Adipose tissue (tissue), 3 donors: ENCODE data around the gene PPIC. TPM values are rescaled to one million over a fixed set of nuclear protein-coding genes. Genes with fewer than 3 reads are reported as not detected.

Source experiments
- H3K27ac ChIP-seq: one replicate; pipeline ENCODE4 v1.5.1; 2013; ENCODE audit warnings: low read depth, low read length
- WGBS, 3 donors: extraction: QIAGEN DNeasy Blood & Tissue Kit; methylation state at CpG; one replicate each; pipeline ENCODE4 v1.1.7; 2013; 5-methylcytosine and 5-hydroxymethylcytosine counted together
- polyA plus RNA-seq, 3 donors: library from polyadenylated mRNA; stranded (reverse); fragments of 200-250 nt; gene quantifications; one replicate each; pipeline ENCODE4 v1.2.3, GENCODE V29; 2013
- donor health status: healthy with polysubstance abuse.
- donor health status: Bipolar disorder and iron deficiency.
- donor health status: healthy.

PPIC gene
- polyA plus RNA-seq = 10 to 100 TPM; 22.5 to 34.6 (median 33.6) TPM

DNA sequence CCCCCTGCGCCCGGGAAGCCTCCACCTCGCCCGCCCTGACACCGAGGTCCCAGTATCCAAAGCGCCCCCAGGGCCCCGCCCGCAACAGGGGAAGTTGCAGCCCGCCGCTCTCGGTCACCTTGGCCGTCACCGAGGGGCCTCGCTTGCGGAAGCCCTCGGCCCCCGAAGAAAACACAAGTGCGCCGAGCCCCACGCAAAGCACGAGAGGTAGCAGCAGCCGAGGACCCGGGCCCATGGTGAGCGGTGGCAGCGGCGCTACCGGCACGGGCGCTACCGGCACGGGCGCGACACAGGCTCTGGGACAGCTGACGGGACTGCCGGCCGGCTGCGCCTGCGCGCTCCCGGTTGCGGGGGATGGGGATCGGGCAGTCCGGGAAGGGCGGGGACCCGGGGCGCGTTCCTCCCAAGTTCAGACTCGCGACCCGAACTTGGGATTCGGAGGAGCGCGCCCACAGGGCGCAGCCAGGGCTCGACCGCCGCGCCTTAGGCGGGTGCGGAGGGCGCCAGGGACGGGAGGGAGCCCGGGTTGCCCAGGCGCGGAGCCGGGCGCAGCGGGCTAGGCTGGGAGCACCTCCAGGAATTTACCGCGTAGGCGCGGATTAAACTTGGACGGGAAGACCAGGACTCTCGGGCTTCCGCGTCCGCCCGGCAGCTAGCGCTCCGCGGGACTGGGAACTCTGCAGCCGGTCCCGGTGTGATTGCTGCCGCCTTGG is at the start of gene PPIC:
PPIC (minus strand) TSS at position 335 of the 713 bp plus-strand sequence; CDS start at position 235, 100 bp downstream.
- WGBS, 3 donors = 0 to 1% (median 0%) methylated on average over 79 to 84 of the region's 84 CpGs
- no peak within 1 kb of the TSS for H3K27ac ChIP-seq

DNA sequence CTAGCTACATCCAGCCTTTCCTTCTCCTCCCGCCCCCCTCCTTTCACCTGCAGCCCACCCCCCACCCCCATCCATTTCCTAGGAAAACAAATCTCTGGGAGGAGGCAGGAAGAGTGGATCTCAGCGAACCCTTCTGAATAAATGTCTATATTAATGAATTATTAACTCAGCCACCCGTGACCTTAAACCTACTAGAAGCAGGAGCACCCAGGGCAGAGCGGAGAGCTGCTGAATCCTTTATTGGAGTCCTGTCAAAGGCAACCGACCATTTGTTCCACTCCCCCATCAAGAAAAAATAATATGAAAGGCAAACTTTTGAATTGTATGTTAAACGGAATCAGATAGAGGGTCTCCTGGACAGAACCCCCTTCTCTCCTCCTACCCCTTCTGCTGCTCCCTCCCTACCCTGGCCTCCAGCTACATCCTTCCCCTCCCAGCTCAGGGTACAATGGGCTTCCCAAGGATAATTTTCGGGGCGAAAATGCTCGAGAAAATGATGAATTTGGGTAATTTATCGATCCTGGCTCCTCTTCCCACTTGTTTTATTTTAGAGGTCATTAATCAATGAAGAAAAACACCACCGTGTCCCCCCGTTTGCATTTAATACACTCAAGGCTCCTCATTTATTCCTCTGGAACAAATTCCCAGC is 49.2 kb upstream of the PPIC start:
- no peak overlapping the region for H3K27ac ChIP-seq
- WGBS, 3 donors = 26 to 49% (median 34%) methylated on average over 12 of the region's 12 CpGs

DNA sequence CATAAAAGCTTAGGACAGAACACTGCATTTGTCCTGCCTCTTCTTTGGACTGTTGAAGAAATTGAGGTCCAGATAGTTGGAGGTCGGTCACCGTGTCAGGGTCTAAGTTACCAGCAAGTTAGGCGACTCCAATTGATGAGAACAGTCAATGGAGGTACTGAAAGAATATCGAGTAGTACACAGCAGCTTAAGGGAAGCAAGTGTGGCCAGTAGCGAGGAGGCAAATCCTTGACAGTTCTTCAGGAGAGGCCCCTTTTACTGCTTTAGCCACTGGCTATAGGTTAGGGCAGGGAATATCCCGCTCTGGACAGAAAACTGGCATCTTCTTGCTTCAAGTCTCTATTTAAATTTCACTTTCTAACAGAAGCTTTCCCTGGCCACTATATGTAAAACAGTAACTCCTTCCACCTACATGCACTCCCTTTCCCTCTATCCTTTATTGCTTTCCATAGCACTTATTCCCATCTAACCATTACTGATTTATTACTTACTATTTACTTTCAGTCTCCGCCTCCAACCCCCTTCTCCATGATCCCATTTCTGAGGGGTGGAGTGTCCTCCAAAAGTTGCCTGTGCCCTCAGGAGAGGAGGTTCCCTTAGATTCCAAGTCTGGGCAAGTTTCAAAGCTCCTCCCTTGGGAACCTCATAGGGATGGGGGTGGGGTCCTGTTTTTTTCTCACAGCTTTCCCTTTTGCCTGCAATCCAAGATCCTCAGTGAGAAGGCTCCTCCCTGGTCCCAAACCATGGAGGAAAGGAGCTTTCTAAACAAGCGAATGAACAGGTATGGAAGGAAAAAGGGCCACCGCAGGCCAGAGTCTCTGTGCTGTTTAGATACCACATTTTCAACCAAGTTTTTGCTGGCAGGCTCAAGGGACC is 48.4 kb upstream of the PPIC start:
- 75 to 87% (median 79%) methylated on average over 9 of the region's 9 CpGs for WGBS, 3 donors
- no peak overlapping the region for H3K27ac ChIP-seq

DNA sequence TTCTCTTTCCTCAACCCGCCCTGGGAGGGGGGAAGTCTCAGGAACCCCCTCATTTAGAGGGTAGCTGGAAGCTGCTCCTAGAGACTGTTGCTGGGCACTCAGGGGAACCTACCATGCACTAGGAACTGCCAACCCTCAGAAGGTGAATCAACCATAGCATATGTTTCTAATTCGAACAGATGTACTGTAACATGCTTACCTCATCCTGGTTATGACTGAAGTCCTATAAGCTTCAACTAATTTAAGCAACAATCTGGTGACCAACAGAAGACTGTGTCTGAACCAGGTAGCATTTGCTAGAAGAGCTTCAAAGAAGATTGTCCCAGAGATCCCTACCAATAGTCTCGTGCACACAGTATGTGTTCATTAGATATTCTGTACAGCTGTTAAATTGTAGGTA is 46.8 kb upstream of the PPIC start:
- H3K27ac ChIP-seq = no peak overlapping the region
- 82 to 94% (median 83%) methylated on average over 3 of the region's 3 CpGs for WGBS, 3 donors

DNA sequence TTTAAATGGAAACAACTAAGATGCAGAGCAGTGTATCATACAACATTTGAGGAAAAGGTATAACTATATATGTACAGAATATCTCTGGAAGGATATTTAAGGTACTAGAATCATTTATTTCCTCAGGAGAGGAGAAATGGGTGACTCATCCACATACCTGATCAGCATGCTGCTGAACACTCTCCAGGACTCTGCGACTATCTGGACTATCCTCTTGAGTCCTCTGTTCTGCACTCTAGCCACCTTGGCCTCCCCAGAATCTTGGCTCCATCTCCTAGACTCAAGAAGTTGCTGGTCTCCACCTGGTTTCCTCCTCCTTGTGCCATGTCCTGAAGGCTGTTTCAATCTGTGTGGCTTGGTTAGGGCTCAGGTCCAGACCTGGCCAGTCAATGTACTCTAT is 43.7 kb upstream of the PPIC start:
- 86 to 100% (median 91%) methylated on average over 1 of the region's 1 CpG for WGBS, 3 donors
- H3K27ac ChIP-seq = no peak overlapping the region

DNA sequence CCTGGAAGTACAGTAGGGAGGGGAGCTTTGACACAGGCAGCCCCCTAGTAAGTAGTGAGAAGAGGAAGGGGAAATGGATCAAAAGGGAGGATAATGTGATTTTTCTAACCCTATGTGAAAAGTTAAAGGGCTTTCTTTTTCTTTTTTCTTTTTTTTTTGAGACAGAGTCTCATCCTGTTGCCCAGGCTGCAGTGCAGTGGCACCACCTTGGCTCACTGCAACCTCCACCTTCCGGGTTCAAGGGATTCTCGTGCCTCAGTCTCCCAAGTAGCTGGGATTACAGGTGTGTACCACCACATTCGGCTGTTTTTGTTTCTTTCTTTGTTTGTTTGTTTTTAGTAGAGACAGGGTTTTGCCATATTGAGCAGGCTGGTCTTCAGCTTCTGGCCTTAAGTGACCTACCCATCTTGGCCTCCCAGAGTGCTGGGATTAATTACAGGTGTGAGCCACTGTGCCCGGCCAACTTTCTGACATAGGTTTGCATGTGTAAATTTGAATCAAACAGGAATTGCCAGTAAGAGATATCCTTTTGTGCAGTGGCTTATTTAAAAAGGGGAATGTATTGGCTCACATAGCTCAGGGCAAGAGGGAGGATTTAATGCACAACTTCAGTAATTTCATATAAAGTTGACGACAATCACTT is 39.1 kb upstream of the PPIC start:
- WGBS, 3 donors = 42 to 92% (median 91%) methylated on average over 5 of the region's 5 CpGs
- H3K27ac ChIP-seq = no peak overlapping the region

DNA sequence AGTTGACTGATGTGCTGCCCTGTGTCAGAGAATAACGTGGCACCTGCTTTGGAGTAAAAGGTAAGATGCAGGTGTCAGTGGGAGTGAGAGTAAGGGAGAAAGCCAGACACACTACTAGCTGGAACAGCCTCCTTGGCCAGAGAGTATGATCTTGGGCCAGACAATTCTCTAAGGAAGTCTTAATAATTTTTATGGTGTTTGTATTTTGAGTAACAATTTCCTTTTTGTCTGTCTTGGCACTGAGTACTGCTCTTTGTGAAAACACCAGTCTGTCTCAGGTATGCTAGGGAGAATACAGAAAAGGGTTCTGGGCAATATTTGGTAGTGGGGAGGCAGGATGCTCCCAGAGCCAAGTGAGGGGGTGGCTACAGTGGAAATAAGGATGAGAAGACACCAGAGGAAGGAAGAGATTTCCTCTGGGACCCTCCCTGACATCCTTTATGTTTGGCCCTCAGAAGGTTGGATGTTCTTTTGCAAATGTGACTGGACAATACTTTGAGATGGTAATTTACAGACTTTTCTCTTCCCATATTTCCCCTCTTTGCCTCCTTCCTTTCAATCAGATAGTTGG is 31.9 kb upstream of the PPIC start:
- no peak overlapping the region for H3K27ac ChIP-seq
- 45 to 76% (median 52%) methylated on average over 1 of the region's 1 CpG for WGBS, 3 donors

DNA sequence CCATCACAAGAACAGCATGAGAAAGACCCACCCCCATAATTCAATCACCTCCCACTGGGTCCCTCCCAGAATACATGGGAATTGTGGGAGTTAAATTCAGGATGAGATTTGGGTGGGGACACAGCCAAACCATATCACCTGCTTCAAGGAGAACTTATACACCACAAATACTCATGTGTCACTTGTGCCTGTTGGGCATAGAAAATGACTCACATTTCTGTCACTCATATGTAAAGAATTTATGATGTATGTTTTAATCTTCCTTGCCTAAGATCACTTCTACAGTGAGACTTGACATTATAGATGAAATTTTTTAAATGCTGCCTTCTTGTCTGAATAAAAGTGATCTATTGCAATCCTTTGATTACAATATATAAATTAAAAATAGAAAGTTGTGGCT is 29.5 kb upstream of the PPIC start:
- H3K27ac ChIP-seq = no peak overlapping the region

DNA sequence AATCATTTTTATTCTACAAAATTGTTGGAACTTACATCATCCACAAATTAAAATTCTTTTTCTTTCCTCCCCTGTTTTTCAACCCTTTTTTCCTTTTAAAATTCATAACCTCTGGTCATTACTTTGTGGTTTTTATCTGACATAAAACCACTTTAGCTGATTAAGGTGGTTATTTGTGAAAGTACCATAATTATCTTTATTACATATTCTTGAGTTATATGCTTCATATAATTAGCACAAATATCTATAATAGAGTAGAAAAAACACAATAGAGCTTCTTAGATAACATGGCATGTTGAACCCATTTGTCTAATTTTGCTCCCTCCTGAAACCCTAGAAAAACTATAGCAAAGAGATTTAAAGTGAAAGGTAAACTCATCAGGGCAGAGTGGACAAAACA is 22.9 kb upstream of the PPIC start:
- no peak overlapping the region for H3K27ac ChIP-seq

DNA sequence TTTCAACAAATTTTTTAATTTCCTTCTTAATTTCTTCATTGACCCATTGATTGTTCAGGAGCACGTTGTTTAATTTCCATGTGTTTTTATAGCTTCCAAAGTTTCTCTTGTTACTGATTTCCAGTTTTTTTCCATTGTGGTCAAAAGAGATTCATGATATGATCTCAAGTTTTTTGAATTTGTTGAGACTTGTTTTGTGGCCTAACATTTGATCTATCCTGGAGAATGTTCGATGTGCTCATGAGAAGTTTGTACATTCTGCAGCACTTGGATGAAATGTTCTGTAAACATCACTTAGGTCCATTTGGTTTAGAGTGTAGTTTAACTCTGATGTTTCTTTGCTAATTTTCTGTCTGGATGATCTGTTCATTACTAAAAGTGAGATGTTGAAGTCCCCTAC is 14.7 kb upstream of the PPIC start:
- H3K27ac ChIP-seq = no peak overlapping the region
- WGBS, 3 donors = 88 to 93% (median 91%) methylated on average over 2 of the region's 2 CpGs

DNA sequence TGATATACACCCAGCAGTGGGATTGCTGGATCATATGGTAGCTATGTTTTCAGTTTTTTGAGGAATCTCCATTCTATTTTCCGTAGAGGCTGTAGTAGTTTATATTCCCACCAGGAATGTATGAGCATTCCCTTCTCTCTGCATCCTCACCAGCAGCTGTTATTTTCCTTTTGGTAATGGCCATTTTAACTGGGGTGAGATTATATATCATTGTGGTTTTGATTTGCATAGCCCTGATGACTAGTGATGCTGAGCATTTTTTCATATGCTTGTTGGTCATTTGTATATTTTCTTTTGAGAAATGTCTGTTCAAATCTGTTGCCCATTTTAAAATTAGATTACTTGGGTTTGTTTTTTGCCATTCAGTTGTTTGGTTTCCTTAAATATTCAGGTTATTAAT is 11.2 kb upstream of the PPIC start:
- H3K27ac ChIP-seq = no peak overlapping the region
- WGBS, 3 donors = 82 to 92% (median 88%) methylated on average over 1 of the region's 1 CpG

DNA sequence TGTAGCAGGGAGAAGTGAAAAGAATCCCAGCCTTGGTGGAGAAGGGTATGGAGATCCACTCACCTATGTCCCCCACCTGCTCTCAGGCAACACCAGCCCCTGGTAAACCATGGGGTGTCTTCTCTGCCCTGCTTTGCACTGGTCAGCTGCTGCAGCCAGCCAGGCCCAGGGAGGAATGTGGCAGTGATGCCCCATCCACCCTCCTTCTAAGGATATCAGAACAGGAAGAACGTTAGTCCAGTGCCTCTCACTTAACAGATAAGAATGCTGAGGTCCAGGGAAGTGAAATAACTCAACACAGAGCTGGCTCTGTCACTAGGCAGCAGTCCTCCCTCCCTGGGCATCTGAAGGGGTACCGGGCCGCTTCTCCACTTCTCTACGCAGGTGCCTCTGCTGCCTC is 9.7 kb upstream of the PPIC start:
- H3K27ac ChIP-seq = no peak overlapping the region
- 83 to 86% (median 84%) methylated on average over 4 of the region's 4 CpGs for WGBS, 3 donors

DNA sequence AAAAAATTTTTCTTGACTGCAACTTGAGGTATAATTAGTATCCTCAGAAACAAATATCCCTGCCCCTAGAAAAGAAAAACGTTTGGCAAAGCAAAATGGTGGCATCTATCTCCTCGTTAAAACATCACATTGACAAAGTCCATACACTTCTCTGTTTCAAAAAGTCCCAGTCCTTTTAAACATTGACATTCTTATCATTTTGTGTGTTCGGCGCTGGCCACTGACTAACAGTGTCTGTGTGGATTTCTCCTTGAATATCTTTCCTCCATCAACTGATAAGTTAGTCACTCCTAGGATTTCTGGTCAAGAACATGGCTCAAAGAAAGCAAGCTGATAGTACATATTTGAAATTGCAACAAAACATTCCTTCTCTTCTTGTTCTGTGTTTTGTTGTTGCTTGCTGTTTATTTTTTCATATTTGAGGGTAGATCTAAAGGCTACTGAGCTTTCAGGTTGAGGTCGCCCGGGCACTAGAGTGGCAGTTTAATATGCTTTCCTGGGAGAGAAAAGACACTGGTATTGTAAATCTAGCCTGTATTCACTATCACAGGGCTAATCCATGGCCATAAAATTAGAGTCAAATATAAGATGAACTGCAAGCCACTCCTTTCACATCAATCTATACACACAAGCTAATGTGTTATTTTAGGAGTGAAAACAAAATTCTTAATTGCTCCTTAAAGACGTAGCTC is 8.5 kb upstream of the PPIC start:
- 80 to 85% (median 83%) methylated on average over 7 of the region's 7 CpGs for WGBS, 3 donors
- no peak overlapping the region for H3K27ac ChIP-seq

DNA sequence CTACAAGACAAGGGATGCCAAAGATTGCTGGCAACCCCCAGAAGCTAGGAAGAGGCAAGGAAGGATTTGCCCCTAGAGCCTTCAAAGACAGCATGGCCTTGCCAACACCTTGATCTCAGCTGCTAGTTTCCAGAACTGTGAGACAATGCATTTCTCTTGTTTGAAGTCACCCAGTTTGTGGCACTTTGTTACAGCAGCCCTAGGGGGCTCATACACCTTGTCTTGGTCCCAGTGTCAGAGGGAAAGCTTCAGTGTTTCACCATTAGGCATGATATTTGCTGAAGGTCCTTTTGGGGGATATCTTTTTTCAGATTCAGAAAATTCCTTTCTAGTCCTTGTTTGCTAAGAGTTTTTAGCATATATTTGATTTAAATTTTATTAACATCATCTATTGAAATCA is 3.1 kb upstream of the PPIC start:
- H3K27ac ChIP-seq = no peak overlapping the region

DNA sequence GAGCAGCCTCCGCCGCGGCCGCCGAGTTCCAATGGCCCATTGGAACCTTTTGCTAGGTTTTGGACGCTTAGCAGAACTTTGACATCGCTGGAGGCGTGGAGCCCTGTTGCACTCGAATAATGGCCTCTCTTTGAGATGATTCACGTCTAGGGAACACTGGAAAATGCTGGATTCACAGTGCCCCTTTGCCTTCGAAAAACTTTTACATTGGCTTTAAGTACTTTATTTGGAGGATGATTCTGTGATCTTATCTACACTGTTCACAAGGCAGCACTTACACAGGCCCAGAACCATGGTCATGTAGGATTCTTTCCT is 536 bp upstream of the PPIC start:
- H3K27ac ChIP-seq = no peak overlapping the region
- WGBS, 3 donors = 0 to 1% (median 1%) methylated on average over 11 of the region's 11 CpGs

DNA sequence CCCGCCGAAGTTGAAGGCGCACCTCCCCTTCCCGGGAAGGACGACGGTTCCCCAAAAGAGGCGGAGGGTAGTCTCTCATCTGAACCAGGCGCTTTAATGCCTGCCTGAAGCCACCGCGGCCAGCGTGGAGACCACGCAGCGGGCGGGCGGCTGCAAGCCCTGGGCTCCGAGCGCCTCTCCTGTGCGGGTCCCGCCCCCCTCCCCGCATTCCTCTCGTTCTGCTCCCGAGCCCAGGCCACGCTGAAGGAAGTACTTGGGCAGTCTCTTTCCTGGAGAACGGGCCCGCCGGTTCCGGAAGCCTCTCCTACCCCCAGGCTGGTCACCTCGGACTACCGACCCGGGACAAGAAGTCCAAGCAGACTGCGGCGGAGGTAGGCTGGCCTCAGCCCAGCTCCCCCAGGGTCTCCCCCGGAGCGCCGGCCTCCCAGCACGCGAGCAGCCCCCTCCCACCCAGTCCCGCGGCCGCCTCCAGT is 571 bp downstream of the PPIC start:
- WGBS, 3 donors = 1% methylated on average over 35 to 40 of the region's 40 CpGs
- H3K27ac ChIP-seq = no peak overlapping the region

DNA sequence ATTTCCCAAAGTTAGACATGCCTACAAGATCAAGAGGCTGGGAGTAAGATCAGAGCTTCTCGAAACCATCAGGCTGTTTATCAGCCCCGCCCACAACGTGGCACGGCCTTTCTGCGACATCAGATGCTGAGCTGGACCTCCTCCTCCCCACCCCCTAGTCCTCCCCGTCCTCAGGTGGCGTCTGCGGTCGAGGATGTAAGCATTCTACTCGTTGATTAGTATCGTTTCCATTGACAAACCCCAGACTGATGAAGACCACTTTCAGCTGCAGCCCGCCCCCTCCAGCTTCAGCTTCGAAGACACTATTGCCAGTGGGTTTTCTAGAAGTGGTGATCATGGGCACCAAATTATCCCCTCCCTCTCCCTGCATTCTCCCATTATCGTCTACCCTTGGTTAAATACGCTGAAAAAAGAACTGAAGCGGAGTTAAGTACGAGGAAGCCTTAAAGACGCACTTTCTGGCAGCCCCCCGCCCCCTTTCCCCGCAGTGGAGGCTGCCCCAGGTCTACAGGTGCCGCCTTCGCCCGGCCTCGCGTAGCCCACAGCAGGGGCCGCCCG is 1.1 kb downstream of the PPIC start:
- WGBS, 3 donors = 1 to 6% (median 3%) methylated on average over 27 of the region's 27 CpGs
- H3K27ac ChIP-seq = no peak overlapping the region

DNA sequence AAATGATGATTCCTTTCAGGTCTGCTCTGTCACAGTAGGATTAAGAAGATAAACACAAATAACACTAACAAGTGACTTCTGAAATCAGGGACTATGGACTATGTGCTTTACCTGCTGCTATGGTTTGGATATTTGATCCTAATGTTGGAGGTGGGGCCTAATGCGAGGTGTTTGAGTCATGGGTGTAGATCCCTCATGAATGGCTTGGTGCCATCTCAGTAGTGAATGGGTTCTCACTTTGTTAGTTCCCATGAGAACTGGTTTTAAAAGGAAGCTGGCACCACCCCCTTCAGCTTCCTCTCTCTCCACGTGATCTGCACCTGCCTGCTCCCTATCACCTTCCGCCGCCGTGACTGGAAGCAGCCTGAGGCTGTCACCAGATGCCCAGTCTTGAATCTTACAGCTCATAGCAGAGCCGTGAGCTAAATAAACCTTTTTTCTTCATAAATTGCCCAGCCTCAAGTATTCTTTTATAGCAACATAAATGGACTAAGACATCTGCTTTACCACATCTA is 3.3 kb downstream of the PPIC start:
- 74 to 86% (median 75%) methylated on average over 6 of the region's 6 CpGs for WGBS, 3 donors
- H3K27ac ChIP-seq = no peak overlapping the region
